BLaER1 (cell line): ENCODE data around the gene LRCH1.

Experiments used
- H3K27ac ChIP-seq: shearing (Covaris generic); formaldehyde crosslinking; 2 replicates; pipeline ENCODE4 v1.8.1; 2022
- H3K27me3 ChIP-seq: shearing (Covaris generic); formaldehyde crosslinking; 2 replicates; pipeline ENCODE4 v1.8.1; 2022
- H3K36me3 ChIP-seq: shearing (Covaris generic); formaldehyde crosslinking; 2 replicates; pipeline ENCODE4 v1.8.1; 2022
- H3K4me1 ChIP-seq: shearing (Covaris generic); formaldehyde crosslinking; 2 replicates; pipeline ENCODE4 v1.8.1; 2022
- H3K4me2 ChIP-seq: shearing (Covaris generic); formaldehyde crosslinking; 2 replicates; pipeline ENCODE4 v1.8.1; 2022
- H3K4me3 ChIP-seq: shearing (Covaris generic); formaldehyde crosslinking; 2 replicates; pipeline ENCODE4 v1.8.1; 2022
- H3K9ac ChIP-seq: shearing (Covaris generic); formaldehyde crosslinking; 2 replicates; pipeline ENCODE4 v1.8.1; 2022
- H3K9me3 ChIP-seq: shearing (Covaris generic); formaldehyde crosslinking; 2 replicates; pipeline ENCODE4 v1.8.1; 2022
- H4K20me1 ChIP-seq: shearing (Covaris generic); formaldehyde crosslinking; 2 replicates; pipeline ENCODE4 v1.8.1; 2022
- Cebpa-rat ChIP-seq: shearing (Covaris generic); IDR thresholded peaks from 2 replicates; pipeline ENCODE4 v1.8.1; 2022

LRCH1 gene

GRCh38 chr13:46521486-46521885, 31.5 kb upstream of the LRCH1 start:
- no peaks in the 10 kb centered on the region for H4K20me1 ChIP-seq
- H3K36me3 ChIP-seq = no peaks in the 10 kb centered on the region
- H3K9ac ChIP-seq = no peak overlapping the region
- H3K9me3 ChIP-seq = 0 out of 2 replicates have a peak, but pooled peaks cover 6% of the 10 kb centered on the region
- no peak overlapping the region for H3K27ac ChIP-seq
- no peaks in the 10 kb centered on the region for H3K27me3 ChIP-seq
- no peak overlapping the region for H3K4me2 ChIP-seq
- no peak for TF ChIP-seq Cebpa-rat
- H3K4me3 ChIP-seq = no peak overlapping the region
- H3K4me1 ChIP-seq = no peaks in the 10 kb centered on the region

GRCh38 chr13:46521921-46522747, 30.8 kb upstream of the LRCH1 start:
- Histone ChIP-seq H3K27ac (no peak overlapping the region), H3K27me3 (no peaks in the 10 kb centered on the region), H3K4me1 (no peaks in the 10 kb centered on the region), H3K9ac (no peak overlapping the region), H4K20me1 (no peaks in the 10 kb centered on the region), H3K4me2 (no peak overlapping the region), H3K4me3 (no peak overlapping the region), H3K9me3 (0 out of 2 replicates have a peak, but pooled peaks cover 6% of the 10 kb centered on the region), H3K36me3 (no peaks in the 10 kb centered on the region)
- TF ChIP-seq Cebpa-rat = no peak

- H3K4me2 ChIP-seq = no peak overlapping the region
- H3K4me3 ChIP-seq = no peak overlapping the region
- 0 out of 2 replicates have a peak, but pooled peaks cover 6% of the 10 kb centered on the region for H3K9me3 ChIP-seq
- no peaks in the 10 kb centered on the region for H3K4me1 ChIP-seq
- no peaks in the 10 kb centered on the region for H4K20me1 ChIP-seq
- H3K27ac ChIP-seq = no peak overlapping the region
- no peaks in the 10 kb centered on the region for H3K27me3 ChIP-seq
- H3K9ac ChIP-seq = no peak overlapping the region
- H3K36me3 ChIP-seq = no peaks in the 10 kb centered on the region
- no peak for TF ChIP-seq Cebpa-rat
These were observed 30.3 kb upstream of the LRCH1 start for GRCh38 chr13:46522748-46523030.

- Histone ChIP-seq H3K27ac (no peak overlapping the region), H3K9ac (no peak overlapping the region), H3K4me1 (peaks cover 5% of the 10 kb centered on the region), H3K27me3 (no peaks in the 10 kb centered on the region), H3K4me3 (no peak overlapping the region), H3K36me3 (no peaks in the 10 kb centered on the region), H3K9me3 (0 out of 2 replicates have a peak, but pooled peaks cover 6% of the 10 kb centered on the region), H4K20me1 (no peaks in the 10 kb centered on the region), H3K4me2 (no peak overlapping the region)
- TF ChIP-seq Cebpa-rat = no peak
These were observed 28.8 kb upstream of the LRCH1 start for GRCh38 chr13:46523972-46524752.

- H3K9me3 ChIP-seq = 0 out of 2 replicates have a peak, but pooled peaks cover 5% of the 10 kb centered on the region
- H3K9ac ChIP-seq = no peak overlapping the region
- H4K20me1 ChIP-seq = no peaks in the 10 kb centered on the region
- no peaks in the 10 kb centered on the region for H3K27me3 ChIP-seq
- H3K27ac ChIP-seq = no peak overlapping the region
- H3K4me3 ChIP-seq = no peak overlapping the region
- TF ChIP-seq Cebpa-rat = no peak
- no peaks in the 10 kb centered on the region for H3K36me3 ChIP-seq
- no peak overlapping the region for H3K4me2 ChIP-seq
- peaks cover 26% of the 10 kb centered on the region for H3K4me1 ChIP-seq
These were observed 26.8 kb upstream of the LRCH1 start for GRCh38 chr13:46526100-46526735.

GRCh38 chr13:46526740-46527139, 26.2 kb upstream of the LRCH1 start:
- TF ChIP-seq Cebpa-rat = no peak
- Histone ChIP-seq H3K4me2 (no peak overlapping the region), H3K9ac (no peak overlapping the region), H3K36me3 (no peaks in the 10 kb centered on the region), H3K27ac (no peak overlapping the region), H3K4me1 (peaks cover 31% of the 10 kb centered on the region), H3K9me3 (no peaks in the 10 kb centered on the region), H3K4me3 (no peak overlapping the region), H3K27me3 (no peaks in the 10 kb centered on the region), H4K20me1 (no peaks in the 10 kb centered on the region)

GRCh38 chr13:46527237-46527636, 25.7 kb upstream of the LRCH1 start:
- no peak overlapping the region for H3K9ac ChIP-seq
- no peak overlapping the region for H3K4me3 ChIP-seq
- no peak overlapping the region for H3K27ac ChIP-seq
- H3K4me2 ChIP-seq = no peak overlapping the region
- no peaks in the 10 kb centered on the region for H3K9me3 ChIP-seq
- no peaks in the 10 kb centered on the region for H3K27me3 ChIP-seq
- H3K4me1 ChIP-seq = peaks cover 34% of the 10 kb centered on the region
- TF ChIP-seq Cebpa-rat = no peak
- H4K20me1 ChIP-seq = no peaks in the 10 kb centered on the region
- no peaks in the 10 kb centered on the region for H3K36me3 ChIP-seq

GRCh38 chr13:46529216-46529919, 23.6 kb upstream of the LRCH1 start:
- H3K9me3 ChIP-seq = no peaks in the 10 kb centered on the region
- no peak overlapping the region for H3K9ac ChIP-seq
- H3K27ac ChIP-seq = peak overlapping the region; percentile 58
- H3K4me1 ChIP-seq = peaks cover 34% of the 10 kb centered on the region
- no peaks in the 10 kb centered on the region for H3K27me3 ChIP-seq
- no peak overlapping the region for H3K4me3 ChIP-seq
- H4K20me1 ChIP-seq = no peaks in the 10 kb centered on the region
- H3K4me2 ChIP-seq = peak overlapping the region; percentile 66
- TF ChIP-seq Cebpa-rat = no peak
- no peaks in the 10 kb centered on the region for H3K36me3 ChIP-seq

GRCh38 chr13:46530084-46530935, 22.7 kb upstream of the LRCH1 start:
- TF ChIP-seq Cebpa-rat = no peak
- H3K9me3 ChIP-seq = no peaks in the 10 kb centered on the region
- 0 out of 2 replicates have a peak overlapping the region, but pooled peaks have one; percentile 7 for H3K9ac ChIP-seq
- no peaks in the 10 kb centered on the region for H3K27me3 ChIP-seq
- peaks cover 34% of the 10 kb centered on the region for H3K4me1 ChIP-seq
- H3K4me3 ChIP-seq = no peak overlapping the region
- H3K4me2 ChIP-seq = peak overlapping the region; percentile 66
- H4K20me1 ChIP-seq = no peaks in the 10 kb centered on the region
- peak overlapping the region; percentile 58 for H3K27ac ChIP-seq
- no peaks in the 10 kb centered on the region for H3K36me3 ChIP-seq
